ENCODE data around the gene CARD18. TPM values are rescaled to one million over a fixed set of nuclear protein-coding genes. Genes with fewer than 3 reads are reported as not detected.

CARD18 gene
- total and polyA plus RNA-seq, 2 of the 13 experiments (the other 11 are each of a cell fraction or from before 2014, with no cell fraction given), result not detected

DNA sequence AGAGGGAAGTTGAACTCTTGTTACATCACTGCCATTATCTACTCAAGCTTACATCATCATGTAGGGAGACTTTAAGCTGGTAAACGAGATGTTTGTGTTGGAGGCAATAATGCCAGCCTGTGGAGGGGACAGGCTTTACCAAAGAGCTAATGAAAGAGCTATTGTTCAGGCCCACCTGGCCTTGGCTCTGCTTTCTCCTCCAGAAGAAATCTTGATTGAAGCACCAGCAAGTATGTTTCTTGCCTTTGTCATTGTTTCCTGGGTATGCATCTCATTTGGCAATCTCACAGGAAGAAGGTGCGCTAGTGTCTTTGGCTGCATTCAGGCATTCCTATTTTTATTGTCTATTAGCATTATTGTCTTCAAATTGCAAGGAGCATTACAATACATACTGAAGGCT lies 16.7 kb upstream of the CARD18 start (continued):
- no peak for TF ChIP-seq ZFY (CRISPR knock-in tag; IDR thresholded peaks at IDR 0.05)
- TF ChIP-seq ZNF333 (CRISPR knock-in tag; IDR thresholded peaks at IDR 0.05; ENCODE audit: borderline replicate concordance), result no peak
- TF ChIP-seq ZBTB3 (CRISPR knock-in tag; IDR thresholded peaks at IDR 0.05; ENCODE audit: borderline replicate concordance, low read depth), result no peak
- peak; percentile 92 for TF ChIP-seq ZKSCAN5 (CRISPR knock-in tag; IDR thresholded peaks at IDR 0.05)
- TF ChIP-seq MIER2 (CRISPR knock-in tag; IDR thresholded peaks at IDR 0.05), result no peak
- TF ChIP-seq ELK4 (CRISPR knock-in tag; IDR thresholded peaks at IDR 0.05; ENCODE audit: borderline replicate concordance), result no peak
- TF ChIP-seq ZNF770 (CRISPR knock-in tag; IDR thresholded peaks at IDR 0.05), result no peak
- no peak for TF ChIP-seq KDM4B (CRISPR knock-in tag; IDR thresholded peaks at IDR 0.05)
- no peak for TF ChIP-seq RXRB (CRISPR knock-in tag; IDR thresholded peaks at IDR 0.05; ENCODE audit: borderline replicate concordance)
- TF ChIP-seq, protein P1, sequence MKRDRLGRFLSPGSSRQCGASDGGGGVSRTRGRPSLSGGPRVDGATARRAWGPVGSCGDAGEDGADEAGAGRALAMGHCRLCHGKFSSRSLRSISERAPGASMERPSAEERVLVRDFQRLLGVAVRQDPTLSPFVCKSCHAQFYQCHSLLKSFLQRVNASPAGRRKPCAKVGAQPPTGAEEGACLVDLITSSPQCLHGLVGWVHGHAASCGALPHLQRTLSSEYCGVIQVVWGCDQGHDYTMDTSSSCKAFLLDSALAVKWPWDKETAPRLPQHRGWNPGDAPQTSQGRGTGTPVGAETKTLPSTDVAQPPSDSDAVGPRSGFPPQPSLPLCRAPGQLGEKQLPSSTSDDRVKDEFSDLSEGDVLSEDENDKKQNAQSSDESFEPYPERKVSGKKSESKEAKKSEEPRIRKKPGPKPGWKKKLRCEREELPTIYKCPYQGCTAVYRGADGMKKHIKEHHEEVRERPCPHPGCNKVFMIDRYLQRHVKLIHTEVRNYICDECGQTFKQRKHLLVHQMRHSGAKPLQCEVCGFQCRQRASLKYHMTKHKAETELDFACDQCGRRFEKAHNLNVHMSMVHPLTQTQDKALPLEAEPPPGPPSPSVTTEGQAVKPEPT (CRISPR knock-in tag; IDR thresholded peaks at IDR 0.05; ENCODE audit: low read depth), result no peak
- TF ChIP-seq, protein P2, sequence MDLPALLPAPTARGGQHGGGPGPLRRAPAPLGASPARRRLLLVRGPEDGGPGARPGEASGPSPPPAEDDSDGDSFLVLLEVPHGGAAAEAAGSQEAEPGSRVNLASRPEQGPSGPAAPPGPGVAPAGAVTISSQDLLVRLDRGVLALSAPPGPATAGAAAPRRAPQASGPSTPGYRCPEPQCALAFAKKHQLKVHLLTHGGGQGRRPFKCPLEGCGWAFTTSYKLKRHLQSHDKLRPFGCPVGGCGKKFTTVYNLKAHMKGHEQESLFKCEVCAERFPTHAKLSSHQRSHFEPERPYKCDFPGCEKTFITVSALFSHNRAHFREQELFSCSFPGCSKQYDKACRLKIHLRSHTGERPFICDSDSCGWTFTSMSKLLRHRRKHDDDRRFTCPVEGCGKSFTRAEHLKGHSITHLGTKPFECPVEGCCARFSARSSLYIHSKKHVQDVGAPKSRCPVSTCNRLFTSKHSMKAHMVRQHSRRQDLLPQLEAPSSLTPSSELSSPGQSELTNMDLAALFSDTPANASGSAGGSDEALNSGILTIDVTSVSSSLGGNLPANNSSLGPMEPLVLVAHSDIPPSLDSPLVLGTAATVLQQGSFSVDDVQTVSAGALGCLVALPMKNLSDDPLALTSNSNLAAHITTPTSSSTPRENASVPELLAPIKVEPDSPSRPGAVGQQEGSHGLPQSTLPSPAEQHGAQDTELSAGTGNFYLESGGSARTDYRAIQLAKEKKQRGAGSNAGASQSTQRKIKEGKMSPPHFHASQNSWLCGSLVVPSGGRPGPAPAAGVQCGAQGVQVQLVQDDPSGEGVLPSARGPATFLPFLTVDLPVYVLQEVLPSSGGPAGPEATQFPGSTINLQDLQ (CRISPR knock-in tag; IDR thresholded peaks at IDR 0.05), result no peak
- TF ChIP-seq ZNF343 (CRISPR knock-in tag; IDR thresholded peaks at IDR 0.05), result no peak
- TF ChIP-seq CEBPG (CRISPR knock-in tag; IDR thresholded peaks at IDR 0.05), result 0 out of 2 replicates have a peak, but pooled peaks have one; percentile 24
- no peak for TF ChIP-seq HDAC6 (IDR thresholded peaks at IDR 0.05; ENCODE audit: low read depth, low read length)
- TF ChIP-seq ZNF44 (CRISPR knock-in tag; IDR thresholded peaks at IDR 0.05), result no peak
- no peak for TF ChIP-seq SOX6 (IDR thresholded peaks at IDR 0.05)
- peak; percentile 51; the same call in 1 of the 2 replicates for TF ChIP-seq SOX6 (CRISPR knock-in tag; IDR thresholded peaks at IDR 0.05)
- TF ChIP-seq SRSF1 (optimal IDR thresholded peaks at IDR 0.05; ENCODE audit: low read depth, low read length), result no peak
- TF ChIP-seq PCBP2 (optimal IDR thresholded peaks at IDR 0.05; ENCODE audit: low read depth, low read length, poor library complexity, severe bottlenecking), result no peak

All from HepG2 (cell line).